Ishikawa (cell line): Measurements from ENCODE around the gene MROH7.

ENCODE experiments used
- CEBPB ChIP-seq: IDR thresholded peaks from 2 replicates; pipeline ENCODE4 v1.6.1; 2012
- CREB1 ChIP-seq: IDR thresholded peaks from 2 replicates; pipeline ENCODE4 v1.6.1; 2012; ENCODE audit warnings: low read depth
- EGR1 ChIP-seq: IDR thresholded peaks from 2 replicates; pipeline ENCODE4 v1.6.1; 2012
- EP300 ChIP-seq: IDR thresholded peaks from 2 replicates; pipeline ENCODE4 v1.6.1; 2012; ENCODE audit warnings: borderline replicate concordance
- RAD21 ChIP-seq: IDR thresholded peaks from 2 replicates; pipeline ENCODE4 v1.6.1; 2012; ENCODE audit warnings: low read depth
- TF ChIP-seq, protein P1 (sequence below): IDR thresholded peaks from 2 replicates; pipeline ENCODE4 v1.6.1; 2012

DNA sequence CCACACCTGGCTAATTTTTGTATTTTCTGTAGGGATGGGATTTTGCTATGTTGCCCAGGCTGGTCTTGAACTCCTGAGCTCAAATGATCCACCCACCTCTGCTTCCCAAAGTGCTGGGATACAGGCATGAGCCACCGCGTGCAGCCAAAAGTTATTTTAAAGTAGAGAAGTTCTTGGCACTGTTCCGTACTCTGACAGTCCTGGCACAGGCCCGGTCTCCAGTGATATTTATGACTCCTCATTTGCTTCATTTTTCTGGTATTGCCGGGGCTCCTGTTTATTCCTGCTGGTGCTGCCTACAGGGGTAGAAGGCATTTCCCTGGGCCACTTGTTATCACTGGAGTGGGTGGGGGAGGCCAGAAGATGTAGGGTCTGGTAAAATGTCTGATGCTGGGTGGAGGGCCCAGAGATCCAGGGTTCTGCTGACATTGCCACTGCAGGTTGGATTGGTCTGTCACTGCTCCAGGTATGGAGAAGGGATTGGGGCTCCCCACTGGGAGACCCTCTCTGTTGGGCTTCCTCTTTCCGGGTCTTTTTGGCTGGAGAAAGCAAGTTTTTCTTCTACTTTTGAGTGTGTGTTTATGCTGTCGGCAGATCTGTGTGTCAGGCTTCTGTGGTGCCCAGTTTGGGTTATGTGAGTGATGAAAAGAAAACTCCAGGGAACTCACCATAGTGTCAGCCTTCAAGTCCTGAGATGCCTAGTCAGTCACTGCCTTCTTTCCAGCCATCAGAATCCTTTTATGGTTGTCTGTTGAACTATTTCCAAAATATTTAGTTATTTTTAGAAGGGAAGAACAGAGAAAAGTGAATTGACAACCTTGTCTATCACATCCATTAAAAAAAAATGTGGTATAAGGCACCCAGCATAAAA is 4.5 kb downstream of the MROH7 start:
- no peak for TF ChIP-seq CREB1
- TF ChIP-seq EP300 = no peak
- TF ChIP-seq, protein P1, sequence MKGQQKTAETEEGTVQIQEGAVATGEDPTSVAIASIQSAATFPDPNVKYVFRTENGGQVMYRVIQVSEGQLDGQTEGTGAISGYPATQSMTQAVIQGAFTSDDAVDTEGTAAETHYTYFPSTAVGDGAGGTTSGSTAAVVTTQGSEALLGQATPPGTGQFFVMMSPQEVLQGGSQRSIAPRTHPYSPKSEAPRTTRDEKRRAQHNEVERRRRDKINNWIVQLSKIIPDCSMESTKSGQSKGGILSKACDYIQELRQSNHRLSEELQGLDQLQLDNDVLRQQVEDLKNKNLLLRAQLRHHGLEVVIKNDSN = no peak
- no peak for TF ChIP-seq EGR1
- TF ChIP-seq RAD21 = no peak
- no peak for TF ChIP-seq CEBPB
